PC-3 (cell line): ENCODE data around the gene SMIM33.
"Not testable (repeated sequence)": the region's sequence is repeated elsewhere in the genome, so short reads cannot be mapped to it uniquely, and the experiment has no call there.

Experiments
- EZH2 ChIP-seq: fragments of 300-600 bp; sonication (generic); IDR thresholded peaks from one replicate; pipeline ENCODE4 v1.6.1; 2017; ENCODE audit warnings: antibody characterized with exemption, mild to moderate bottlenecking, low read length; ENCODE audit not compliant: unreplicated experiment
- TF ChIP-seq, protein P1 (sequence below): fragments of 300-600 bp; sonication (generic); conservative IDR thresholded peaks from 2 replicates; pipeline ENCODE4 v1.5.1; 2017; ENCODE audit warnings: antibody characterized with exemption, low read depth, mild to moderate bottlenecking, low read length

DNA sequence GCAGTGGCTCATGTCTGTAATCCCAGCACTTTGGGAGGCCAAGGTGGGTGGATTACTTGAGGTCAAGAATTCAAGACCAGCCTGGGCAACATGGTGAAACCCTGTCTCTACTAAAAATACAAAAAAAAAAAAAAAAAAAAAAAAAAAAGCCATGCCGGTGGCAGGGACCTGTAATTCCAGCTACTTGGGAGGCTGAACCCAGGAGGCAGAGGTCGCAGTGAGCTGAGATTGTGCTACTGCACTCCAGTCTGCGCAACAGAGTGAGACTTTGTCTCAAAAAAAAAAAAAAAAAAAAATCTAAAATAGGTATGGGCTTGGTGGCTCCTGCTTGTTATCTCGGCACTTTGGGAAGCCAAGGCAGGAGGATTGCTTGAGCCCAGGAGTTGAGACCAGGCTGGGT lies 8.9 kb downstream of the SMIM33 start:
- not testable (repeated sequence) for TF ChIP-seq EZH2
- TF ChIP-seq, protein P1, sequence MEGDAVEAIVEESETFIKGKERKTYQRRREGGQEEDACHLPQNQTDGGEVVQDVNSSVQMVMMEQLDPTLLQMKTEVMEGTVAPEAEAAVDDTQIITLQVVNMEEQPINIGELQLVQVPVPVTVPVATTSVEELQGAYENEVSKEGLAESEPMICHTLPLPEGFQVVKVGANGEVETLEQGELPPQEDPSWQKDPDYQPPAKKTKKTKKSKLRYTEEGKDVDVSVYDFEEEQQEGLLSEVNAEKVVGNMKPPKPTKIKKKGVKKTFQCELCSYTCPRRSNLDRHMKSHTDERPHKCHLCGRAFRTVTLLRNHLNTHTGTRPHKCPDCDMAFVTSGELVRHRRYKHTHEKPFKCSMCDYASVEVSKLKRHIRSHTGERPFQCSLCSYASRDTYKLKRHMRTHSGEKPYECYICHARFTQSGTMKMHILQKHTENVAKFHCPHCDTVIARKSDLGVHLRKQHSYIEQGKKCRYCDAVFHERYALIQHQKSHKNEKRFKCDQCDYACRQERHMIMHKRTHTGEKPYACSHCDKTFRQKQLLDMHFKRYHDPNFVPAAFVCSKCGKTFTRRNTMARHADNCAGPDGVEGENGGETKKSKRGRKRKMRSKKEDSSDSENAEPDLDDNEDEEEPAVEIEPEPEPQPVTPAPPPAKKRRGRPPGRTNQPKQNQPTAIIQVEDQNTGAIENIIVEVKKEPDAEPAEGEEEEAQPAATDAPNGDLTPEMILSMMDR: not testable (repeated sequence)
